Epithelial cell of proximal tubule (primary cell): Measurements from ENCODE around the gene TMEM94. TPM values are rescaled to one million over a fixed set of nuclear protein-coding genes. Genes with fewer than 3 reads are reported as not detected.

ENCODE experiments used
- DNase-seq: peaks from one replicate; pipeline ENCODE4 v3.0.0-alpha.2; 2011; ENCODE audit warnings: low read depth
- H3K4me3 ChIP-seq: 2 replicates; pipeline ENCODE4 v1.5.1; 2011; ENCODE audit warnings: low read depth, mild to moderate bottlenecking, low read length
- total RNA-seq: library from RNA; depleted of rRNA; stranded (reverse); fragments of >200 nt; gene quantifications from 2 replicates; pipeline ENCODE4 v1.2.3, GENCODE V29; 2015
- TF ChIP-seq, protein P1 (sequence below): conservative IDR thresholded peaks from 2 replicates; pipeline ENCODE4 v1.5.1; 2012; ENCODE audit warnings: low read depth, mild to moderate bottlenecking, low read length

The TMEM94 gene
- total RNA-seq, 1 donor from 2014 or later = 65.3 TPM

DNA sequence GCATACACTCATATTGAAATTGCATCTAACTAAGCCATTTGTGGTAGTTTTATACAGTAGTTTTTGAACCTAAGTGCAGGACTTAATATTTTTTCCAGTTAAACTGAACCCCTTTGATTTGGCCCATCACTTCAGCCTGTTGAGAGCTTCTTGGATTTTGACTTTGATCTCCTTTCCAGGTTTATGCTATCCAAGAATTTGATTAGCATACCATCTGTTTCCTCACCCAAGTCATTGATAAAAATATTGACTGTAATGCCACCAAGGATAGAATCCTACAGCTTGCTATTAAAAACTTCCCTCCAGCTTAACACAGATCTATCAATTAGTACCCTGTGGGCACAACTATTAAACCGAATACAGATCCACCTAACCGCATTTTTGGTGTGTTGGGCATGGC, 7.2 kb downstream of the TMEM94 start:
- no peak overlapping the region for H3K4me3 ChIP-seq
- DNase-seq = no peak
- TF ChIP-seq, protein P1, sequence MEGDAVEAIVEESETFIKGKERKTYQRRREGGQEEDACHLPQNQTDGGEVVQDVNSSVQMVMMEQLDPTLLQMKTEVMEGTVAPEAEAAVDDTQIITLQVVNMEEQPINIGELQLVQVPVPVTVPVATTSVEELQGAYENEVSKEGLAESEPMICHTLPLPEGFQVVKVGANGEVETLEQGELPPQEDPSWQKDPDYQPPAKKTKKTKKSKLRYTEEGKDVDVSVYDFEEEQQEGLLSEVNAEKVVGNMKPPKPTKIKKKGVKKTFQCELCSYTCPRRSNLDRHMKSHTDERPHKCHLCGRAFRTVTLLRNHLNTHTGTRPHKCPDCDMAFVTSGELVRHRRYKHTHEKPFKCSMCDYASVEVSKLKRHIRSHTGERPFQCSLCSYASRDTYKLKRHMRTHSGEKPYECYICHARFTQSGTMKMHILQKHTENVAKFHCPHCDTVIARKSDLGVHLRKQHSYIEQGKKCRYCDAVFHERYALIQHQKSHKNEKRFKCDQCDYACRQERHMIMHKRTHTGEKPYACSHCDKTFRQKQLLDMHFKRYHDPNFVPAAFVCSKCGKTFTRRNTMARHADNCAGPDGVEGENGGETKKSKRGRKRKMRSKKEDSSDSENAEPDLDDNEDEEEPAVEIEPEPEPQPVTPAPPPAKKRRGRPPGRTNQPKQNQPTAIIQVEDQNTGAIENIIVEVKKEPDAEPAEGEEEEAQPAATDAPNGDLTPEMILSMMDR = no peak

DNA sequence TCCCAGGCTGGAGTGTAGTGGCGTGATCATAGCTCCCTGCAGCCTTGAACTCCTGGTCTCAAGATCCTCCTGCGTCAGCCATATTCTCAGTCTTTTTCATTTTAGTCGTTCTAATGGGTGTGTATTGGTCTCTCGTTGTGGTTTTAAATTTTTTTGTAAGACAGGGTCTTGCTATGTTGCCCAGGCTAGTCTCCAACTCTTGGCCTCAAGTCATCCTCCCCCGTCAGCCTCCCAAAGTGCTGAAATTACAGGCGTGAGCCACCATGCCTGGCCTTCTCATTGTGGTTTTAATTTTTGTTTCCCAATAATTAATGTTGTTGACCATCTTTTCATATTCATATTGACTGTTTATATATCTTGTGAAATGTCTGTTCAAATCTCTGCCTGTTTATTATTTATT, 8.6 kb downstream of the TMEM94 start:
- H3K4me3 ChIP-seq = no peak overlapping the region
- DNase-seq = no peak
- TF ChIP-seq, protein P1 = no peak

DNA sequence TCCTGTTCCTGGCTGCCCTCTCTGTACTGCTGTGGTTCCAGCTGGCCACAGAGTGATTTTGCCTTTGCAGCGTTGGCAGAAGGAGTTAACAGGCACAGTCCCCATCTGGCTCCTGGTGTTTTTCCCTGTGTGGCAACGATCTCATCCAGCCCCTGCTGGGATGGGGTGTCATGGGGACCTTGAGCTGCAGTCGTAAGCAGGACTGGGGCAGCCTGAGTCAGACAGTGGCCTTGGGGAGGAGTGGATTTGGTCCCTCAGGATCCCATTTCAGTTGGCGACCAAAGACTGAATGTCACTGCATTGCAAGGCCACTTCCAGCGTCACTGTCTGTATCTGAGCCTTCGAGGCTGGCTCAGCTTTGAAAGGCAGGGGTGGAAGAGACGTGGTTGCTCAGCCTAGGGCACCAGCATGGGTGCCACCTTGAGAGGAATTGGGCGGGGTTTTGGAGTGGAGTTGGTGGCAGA, 11.9 kb downstream of the TMEM94 start:
- TF ChIP-seq, protein P1 = no peak

DNA sequence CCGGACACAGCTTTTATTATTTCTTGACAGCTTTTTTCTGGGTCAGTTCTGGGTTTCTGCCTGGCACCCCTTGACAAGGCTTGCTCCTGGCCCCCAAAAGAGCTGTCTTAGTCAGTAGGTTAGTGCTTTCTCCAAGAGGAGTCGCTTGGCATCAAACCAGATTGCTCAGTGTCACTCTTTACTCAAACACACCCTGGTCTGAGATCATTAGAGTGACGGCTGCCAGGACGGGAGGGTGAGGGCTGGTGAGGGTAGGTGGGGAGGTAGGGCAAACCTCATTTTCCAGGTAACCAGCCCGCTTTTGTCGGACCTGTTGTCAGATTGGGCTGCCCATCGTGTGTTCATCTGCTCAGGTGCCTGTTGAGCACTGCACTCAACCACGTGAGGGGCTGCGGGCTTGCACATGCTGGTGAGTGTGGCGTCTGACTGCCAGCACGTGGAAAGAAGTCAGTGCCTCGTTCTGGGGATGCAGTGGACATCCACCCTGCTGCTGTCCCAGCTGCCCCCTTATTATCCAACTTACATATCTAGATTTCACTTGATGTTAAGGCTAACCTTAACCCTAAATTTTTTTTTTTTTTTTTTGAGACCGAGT, 12.4 kb downstream of the TMEM94 start:
- DNase-seq = no peak
- TF ChIP-seq, protein P1 = no peak
- no peak overlapping the region for H3K4me3 ChIP-seq

More for the DNA sequence above, 11.9 kb downstream of the TMEM94 start:
- DNase-seq = no peak
- no peak overlapping the region for H3K4me3 ChIP-seq

DNA sequence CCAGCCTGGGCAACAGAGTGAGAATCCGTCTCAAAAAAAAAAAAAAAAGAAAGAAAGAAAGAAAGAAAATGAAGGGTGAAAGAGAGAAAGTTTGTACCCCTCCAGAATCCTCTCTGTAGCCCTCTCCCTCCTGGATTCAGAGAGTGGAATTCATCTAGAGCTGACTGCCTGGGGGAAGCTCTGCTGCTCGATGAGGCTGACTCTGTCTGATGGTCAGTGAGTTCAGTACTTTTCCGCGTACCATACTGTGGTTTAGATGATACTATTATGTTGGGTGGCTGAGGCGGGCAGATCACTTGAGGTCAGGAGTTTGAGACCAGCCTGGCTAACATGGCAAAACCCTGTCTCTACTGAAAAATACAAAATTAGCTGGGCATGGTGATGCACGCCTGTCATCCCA, 14.8 kb downstream of the TMEM94 start:
- DNase-seq = no peak
- no peak overlapping the region for H3K4me3 ChIP-seq
- TF ChIP-seq, protein P1 = no peak

DNA sequence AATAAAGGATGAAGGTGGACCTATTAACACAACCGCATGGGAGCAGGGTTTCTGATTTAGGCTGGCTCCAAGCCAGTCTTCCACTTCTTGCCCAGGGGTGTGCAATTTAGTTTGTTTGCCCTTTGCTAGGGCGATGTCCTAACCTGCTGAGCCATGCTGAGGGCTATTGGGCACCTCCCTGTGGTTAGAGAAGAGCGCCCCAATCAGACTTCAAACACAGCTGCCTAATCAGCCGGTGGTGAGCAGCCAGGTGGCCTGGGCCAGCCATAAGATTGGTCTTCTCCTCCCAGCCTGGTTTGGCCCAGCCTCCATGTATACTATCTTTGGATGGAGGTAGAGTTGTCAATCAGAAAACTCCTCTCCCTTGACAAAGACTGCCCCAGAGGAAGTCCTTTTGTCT, 15.7 kb downstream of the TMEM94 start:
- TF ChIP-seq, protein P1 = no peak
- DNase-seq = no peak
- no peak overlapping the region for H3K4me3 ChIP-seq

DNA sequence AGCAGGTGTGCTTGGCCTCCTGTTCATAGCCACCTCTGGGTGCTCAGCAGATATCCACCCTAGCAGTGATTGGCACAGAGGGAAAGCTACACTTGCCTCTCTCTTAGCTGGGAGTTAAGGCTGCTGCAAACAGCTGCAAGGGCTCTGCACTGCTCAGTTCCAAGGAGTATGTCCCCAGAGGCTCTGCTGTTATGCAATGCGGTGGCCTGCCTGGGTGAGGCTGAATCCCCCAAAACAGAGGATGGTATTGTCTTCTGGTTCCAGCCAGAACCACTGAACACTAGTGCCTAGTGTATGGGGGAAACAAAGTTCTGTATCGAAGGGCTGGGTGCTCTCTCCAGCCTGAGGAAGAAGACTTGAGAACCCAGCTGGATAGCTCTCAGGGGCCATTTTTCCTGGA, 16.8 kb downstream of the TMEM94 start:
- TF ChIP-seq, protein P1 = no peak
- DNase-seq = no peak

More for the DNA sequence above, 16.8 kb downstream of the TMEM94 start:
- H3K4me3 ChIP-seq = no peak overlapping the region
